Vagina (tissue), 2 donors: ENCODE measurements around the gene CHPF2.

Source experiments
- POLR2AphosphoS5 ChIP-seq, 2 donors: sonication (generic); formaldehyde crosslinking; IDR thresholded peaks; one replicate each; pipeline ENCODE4 v1.9.0; 2017; ENCODE audit warnings: antibody characterized with exemption in 2 of 2, mild to moderate bottlenecking in 2 of 2, low read depth in 1 of 2; ENCODE audit not compliant: insufficient read depth in 1 of 2
- TF ChIP-seq, protein P1 (sequence below), 3 experiments: fragments of 450-650 bp in 2 of 3; fragments of 200-600 bp in 1 of 3; sonication (generic) in 1 of 3; IDR thresholded peaks; one replicate each; pipeline ENCODE4 v1.5.1; 2017 to 2019; ENCODE audit warnings: antibody characterized with exemption in 3 of 3, mild to moderate bottlenecking in 2 of 3, moderate library complexity in 2 of 3

GRCh38 chr7:151257990-151258389 lies 25.7 kb downstream of the CHPF2 start:
- TF ChIP-seq, protein P1, sequence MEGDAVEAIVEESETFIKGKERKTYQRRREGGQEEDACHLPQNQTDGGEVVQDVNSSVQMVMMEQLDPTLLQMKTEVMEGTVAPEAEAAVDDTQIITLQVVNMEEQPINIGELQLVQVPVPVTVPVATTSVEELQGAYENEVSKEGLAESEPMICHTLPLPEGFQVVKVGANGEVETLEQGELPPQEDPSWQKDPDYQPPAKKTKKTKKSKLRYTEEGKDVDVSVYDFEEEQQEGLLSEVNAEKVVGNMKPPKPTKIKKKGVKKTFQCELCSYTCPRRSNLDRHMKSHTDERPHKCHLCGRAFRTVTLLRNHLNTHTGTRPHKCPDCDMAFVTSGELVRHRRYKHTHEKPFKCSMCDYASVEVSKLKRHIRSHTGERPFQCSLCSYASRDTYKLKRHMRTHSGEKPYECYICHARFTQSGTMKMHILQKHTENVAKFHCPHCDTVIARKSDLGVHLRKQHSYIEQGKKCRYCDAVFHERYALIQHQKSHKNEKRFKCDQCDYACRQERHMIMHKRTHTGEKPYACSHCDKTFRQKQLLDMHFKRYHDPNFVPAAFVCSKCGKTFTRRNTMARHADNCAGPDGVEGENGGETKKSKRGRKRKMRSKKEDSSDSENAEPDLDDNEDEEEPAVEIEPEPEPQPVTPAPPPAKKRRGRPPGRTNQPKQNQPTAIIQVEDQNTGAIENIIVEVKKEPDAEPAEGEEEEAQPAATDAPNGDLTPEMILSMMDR (IDR thresholded peaks at IDR 0.05) = no peak
- TF ChIP-seq POLR2AphosphoS5 (IDR thresholded peaks at IDR 0.05; ENCODE audit: insufficient read depth in 1 of 2, low read depth in 1 of 2) = no peak
